Measurements from ENCODE around the gene TXNRD1.

TXNRD1 gene

GRCh38 chr12:104215638-104216297, at the start of gene TXNRD1:
TSS of gene TXNRD1 (plus strand) at chr12:104215779. CDS start at chr12:104215803, 24 bp downstream.
- H3K27ac ChIP-seq = peak within 1 kb of the TSS; percentile 75

GRCh38 chr12:104165801-104166200, 49.8 kb upstream of the TXNRD1 start:
- TF ChIP-seq ZFX (IDR thresholded peaks at IDR 0.05; ENCODE audit: borderline replicate concordance) = no peak
- TF ChIP-seq CTCF (IDR thresholded peaks at IDR 0.05) = no peak
- H3K27ac ChIP-seq = no peak overlapping the region

More at GRCh38 chr12:104215638-104216297, at the start of gene TXNRD1:
- TF ChIP-seq CTCF (IDR thresholded peaks at IDR 0.05) (no peak), ZFX (IDR thresholded peaks at IDR 0.05; ENCODE audit: borderline replicate concordance) (no peak)

- TF ChIP-seq ZFX (IDR thresholded peaks at IDR 0.05; ENCODE audit: borderline replicate concordance) (no peak), CTCF (IDR thresholded peaks at IDR 0.05) (no peak)
- H3K27ac ChIP-seq = no peak overlapping the region
Observed at GRCh38 chr12:104166465-104166864, 49.1 kb upstream of the TXNRD1 start.

GRCh38 chr12:104167519-104168458, 47.8 kb upstream of the TXNRD1 start:
- TF ChIP-seq ZFX (IDR thresholded peaks at IDR 0.05; ENCODE audit: borderline replicate concordance) = no peak
- no peak for TF ChIP-seq CTCF (IDR thresholded peaks at IDR 0.05)
- H3K27ac ChIP-seq = no peak overlapping the region

GRCh38 chr12:104168596-104168995, 47.0 kb upstream of the TXNRD1 start:
- no peak for TF ChIP-seq ZFX (IDR thresholded peaks at IDR 0.05; ENCODE audit: borderline replicate concordance)
- TF ChIP-seq CTCF (IDR thresholded peaks at IDR 0.05) = no peak

GRCh38 chr12:104171785-104172569, 43.6 kb upstream of the TXNRD1 start:
- TF ChIP-seq ZFX (IDR thresholded peaks at IDR 0.05; ENCODE audit: borderline replicate concordance) = no peak
- no peak for TF ChIP-seq CTCF (IDR thresholded peaks at IDR 0.05)
- no peak overlapping the region for H3K27ac ChIP-seq

More at GRCh38 chr12:104168596-104168995, 47.0 kb upstream of the TXNRD1 start:
- no peak overlapping the region for H3K27ac ChIP-seq
